ENCODE data around the gene CD200R1. TPM values are rescaled to one million over a fixed set of nuclear protein-coding genes. Genes with fewer than 3 reads are reported as not detected.

Gene CD200R1
- polyA plus RNA-seq, 1 experiment, result not detected

DNA sequence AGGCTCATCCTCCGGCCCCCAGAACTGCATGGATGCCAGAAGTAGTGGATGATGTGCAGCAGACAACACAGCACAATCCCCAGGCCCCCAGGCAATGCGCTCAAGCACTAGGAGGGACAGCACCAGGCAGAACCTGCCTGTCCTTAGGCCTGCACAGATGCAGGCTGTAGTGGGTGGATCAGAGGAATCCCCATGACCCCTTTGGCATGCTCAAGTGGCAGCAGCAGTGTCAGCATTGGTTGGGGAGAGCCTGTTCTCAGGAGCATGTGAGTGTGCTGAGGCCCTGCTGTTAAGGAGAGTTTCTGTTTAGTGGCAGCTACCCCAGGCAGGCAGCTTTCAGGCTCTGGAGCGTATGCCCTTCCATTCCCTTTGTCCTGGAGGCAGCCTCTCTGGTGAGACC is 103.2 kb downstream of the CD200R1 start:
- DNase-seq (ENCODE audit: low read depth), result no peak
- no peak overlapping the region for H3K4me3 ChIP-seq (ENCODE audit: low read depth, low read length)
- CTCF ChIA-PET, result no interaction called here
- no peaks in the 10 kb centered on the region for H3K36me3 ChIP-seq (ENCODE audit: control insufficient read depth, insufficient read depth, low read length)
- POLR2A ChIA-PET, result no interaction called here
- TF ChIP-seq CTCF (IDR thresholded peaks at IDR 0.05; ENCODE audit: insufficient read depth, low read depth, low read length), result no peak
- no peaks in the 10 kb centered on the region for H3K27me3 ChIP-seq (ENCODE audit: control insufficient read depth, insufficient read depth, low read length)

Other genes with a start within 250 kb of the CD200R1 start
- gene CD200R1L, start 128.2 kb downstream of the CD200R1 start, polyA plus RNA-seq (2011; rRNA removed), result not detected in 2 replicates
- gene GTPBP8, start 15.9 kb upstream of the CD200R1 start, polyA plus RNA-seq (2011; rRNA removed), result 16.7 and 18.3 TPM in 2 replicates
- gene BOC, start 236.5 kb upstream of the CD200R1 start, polyA plus RNA-seq (2011; rRNA removed), result 11.3 and 17.7 TPM in 2 replicates